ENCODE results near the gene TRIM34.
"Not testable (repeated sequence)": the region's sequence is repeated elsewhere in the genome, so short reads cannot be mapped to it uniquely, and the experiment has no call there.

The TRIM34 gene

GRCh38 chr11:5621580-5621979 lies 3.2 kb upstream of the TRIM34 start:
- DNase-seq: no peak

DNA sequence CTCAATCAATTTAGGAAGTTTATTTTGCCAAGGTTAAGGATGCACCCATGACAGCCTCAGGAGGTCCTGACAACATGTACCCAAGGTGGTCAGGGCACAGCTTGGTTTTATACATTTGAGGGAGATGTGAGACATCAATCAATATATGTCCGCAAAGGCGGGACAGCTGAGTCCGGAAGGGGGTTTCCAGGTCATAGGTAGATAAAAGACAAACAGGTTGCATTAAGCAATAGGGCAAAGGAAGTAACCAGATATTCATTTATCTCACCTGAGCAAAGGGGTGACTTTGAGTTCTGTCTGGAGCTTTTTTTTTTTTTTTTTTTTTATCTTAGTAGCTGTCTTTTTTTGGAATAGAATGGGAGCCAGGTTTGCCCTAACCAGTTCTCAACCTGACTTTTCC lies 2.0 kb upstream of the TRIM34 start:
- DNase-seq: no peak

- no peak for DNase-seq
Measured at GRCh38 chr11:5625281-5625680, 480 bp downstream of the TRIM34 start.

DNA sequence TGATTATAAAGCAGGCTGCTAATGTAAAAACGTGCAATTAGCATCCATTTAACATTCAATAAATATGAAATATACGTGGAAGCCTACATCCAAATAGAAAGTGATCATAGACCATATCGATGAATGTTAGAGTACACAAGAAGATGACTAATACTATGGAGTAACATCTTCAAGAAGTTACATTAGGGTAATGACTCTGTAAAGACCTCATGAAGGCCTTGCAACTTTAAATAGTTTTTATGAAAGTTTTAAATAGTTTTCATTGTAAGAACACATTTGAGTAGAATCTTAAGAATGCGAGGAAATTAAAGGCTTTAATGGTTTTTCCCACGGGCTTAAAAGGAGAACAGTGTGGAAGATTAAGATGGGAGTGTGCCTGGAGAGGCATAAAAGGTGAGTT lies 1.4 kb downstream of the TRIM34 start:
- DNase-seq: no peak

GRCh38 chr11:5631417-5631816 lies 6.6 kb downstream of the TRIM34 start:
- DNase-seq: no peak

GRCh38 chr11:5631969-5632635 lies 7.3 kb downstream of the TRIM34 start:
- no peak for DNase-seq

DNA sequence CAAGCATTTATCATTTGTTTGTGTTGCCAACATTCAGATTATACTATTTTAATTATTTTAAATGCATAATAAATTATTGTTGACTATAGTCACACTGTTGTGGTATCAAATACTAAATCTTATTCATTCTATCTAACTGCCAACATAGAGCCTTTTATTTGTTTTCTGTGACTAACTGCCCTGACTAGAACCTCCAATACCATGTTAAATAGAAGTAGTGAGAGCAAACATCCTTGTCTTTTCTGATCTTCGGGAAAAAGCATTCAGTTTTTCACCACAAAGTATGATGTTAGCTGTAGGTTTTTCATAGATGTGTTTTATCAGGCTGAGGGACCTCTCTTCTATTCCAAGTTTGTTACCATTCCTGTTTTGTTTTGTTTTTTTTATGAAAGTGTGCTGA lies 15.2 kb downstream of the TRIM34 start:
- DNase-seq: no peak

- no peak for DNase-seq
Measured at GRCh38 chr11:5643585-5643984, 18.8 kb downstream of the TRIM34 start.

DNA sequence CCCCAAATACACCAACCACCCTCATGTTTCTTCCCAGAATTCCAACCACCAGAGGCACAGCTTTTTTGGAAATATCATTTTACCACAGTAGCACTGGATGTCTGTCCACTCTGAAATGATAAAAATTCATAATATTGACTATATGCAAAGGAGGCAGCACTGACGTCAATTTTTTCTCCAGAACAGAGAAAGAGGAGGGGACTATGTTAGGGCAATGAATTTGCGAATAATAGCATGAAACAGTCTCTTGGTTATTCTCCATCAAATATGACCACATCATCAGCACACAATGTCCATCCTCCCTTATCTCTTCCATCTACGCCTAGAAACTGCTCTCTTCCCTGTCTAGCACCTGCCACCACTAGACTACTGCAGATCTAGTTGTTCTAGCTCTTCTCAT lies 21.3 kb downstream of the TRIM34 start:
- DNase-seq: no peak

DNA sequence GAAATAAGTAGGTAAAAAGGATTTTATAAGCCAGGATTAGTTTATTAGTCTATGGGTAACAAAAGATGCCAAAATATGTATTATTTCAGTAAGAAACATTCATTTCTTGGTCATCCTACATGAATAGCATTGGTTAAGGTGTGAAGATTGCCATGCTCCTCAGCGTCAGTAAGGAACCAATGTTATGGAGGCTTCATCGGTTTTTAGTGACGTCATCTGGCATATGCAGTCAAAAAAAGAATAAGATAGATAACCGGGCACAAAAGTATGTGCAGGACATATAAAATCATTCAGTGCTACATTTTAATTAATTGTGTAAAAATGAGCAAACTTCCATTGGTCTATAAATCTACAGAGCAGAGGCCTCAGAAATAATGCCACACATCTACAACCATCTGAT lies 30.7 kb downstream of the TRIM34 start:
- DNase-seq: no peak

DNA sequence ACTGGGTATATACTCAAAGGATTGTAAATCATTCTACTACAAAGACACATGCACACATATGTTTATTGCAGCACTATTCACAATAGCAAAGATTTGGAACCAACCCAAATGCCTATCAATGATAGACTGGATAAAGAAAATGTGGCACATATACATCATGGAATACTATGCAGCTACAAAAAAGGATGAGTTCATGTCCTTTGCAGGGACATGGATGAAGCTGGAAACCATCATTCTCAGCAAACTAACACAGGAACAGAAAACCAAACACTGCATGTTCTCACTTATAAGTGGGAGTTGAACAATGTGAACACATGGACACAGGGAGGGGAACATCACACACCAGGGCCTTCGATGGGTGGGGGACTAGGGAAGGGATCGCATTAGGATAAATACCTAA lies 32.2 kb downstream of the TRIM34 start:
- not testable (repeated sequence) for DNase-seq

DNA sequence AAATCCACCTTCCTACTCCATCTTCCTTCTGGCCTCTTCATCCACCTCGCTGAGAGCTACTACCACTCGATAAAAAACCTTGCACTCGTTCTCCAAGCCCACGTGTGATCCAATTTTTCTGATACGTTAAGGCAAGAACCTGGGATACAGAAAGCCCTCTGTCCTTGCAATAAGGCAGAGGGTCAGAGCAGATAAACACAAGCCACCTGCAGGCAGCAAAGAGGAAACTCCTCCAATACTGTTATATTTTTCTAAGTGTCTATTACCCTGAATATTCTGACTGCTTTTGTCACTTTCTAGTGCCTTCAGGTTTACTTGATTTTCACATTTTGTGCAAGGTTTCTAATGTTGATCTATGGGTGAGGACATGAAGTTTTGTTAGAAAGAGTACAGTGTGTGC lies 33.5 kb downstream of the TRIM34 start:
- no peak for DNase-seq

DNA sequence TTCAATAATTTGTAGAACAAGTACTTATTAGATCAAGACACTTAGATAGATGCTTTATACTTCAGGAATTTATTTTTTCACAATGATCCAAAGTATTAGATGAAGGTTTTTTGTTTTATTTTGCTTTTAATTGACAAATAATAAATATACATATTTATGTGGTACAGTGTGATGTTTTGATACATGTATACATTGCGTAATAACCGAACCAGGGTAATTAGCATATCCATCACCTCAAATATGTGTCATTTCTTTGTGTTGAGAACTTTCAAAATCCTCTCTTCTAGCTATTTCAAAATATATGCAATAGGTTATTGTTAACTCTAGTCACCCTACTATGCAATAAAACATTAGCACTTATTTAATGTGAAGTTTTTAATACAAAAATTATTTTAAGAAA lies 38.7 kb downstream of the TRIM34 start:
- no peak for DNase-seq

DNA sequence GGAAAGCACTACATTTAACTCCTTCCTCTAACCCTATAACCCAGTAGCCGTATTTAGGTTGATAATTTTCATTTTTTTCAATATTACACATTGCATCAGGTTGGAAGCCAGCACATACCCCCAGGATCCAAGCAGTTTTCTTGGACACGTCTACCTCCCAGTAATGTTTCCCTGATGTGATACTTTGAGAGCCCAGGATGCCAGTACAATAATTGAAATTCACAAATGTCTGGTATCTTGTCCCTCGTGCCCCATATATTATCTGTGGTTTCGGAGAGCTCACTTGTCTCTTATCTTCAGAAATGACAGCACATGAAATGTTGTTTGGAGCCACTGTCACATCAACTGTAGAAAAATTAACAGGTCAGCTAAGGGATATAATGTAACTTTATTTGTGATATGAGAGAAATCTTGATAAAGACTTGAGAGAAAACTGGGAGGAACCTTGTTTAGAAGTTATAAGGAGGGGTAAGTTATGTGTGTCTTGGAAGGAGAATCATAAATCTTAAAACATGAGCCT lies 40.3 kb downstream of the TRIM34 start:
- DNase-seq: no peak

- no peak for DNase-seq
Measured at GRCh38 chr11:5665746-5666401, 41.1 kb downstream of the TRIM34 start.

GRCh38 chr11:5666402-5666793 lies 41.6 kb downstream of the TRIM34 start:
- no peak for DNase-seq

- DNase-seq: no peak
Measured at GRCh38 chr11:5671831-5672230, 47.0 kb downstream of the TRIM34 start.

DNA sequence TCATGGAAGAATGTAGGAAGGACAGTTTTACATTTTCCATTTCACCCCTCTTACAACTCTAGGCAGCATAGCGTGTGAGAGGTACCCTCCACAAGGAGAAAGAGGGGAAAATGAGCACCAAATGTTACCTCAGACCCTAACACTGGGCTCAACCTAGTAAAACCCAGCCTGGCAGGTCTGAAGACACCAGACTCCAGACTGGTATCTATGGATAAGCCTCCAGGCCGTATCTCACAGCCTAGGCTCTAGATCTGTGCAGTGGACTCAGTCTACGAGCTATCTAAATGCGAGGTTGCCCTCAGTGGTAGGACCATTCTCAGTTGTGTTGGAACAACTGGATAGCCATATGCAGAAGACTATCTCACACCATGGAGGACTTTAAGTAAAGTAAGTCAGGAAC lies 49.6 kb downstream of the TRIM34 start:
- no peak for DNase-seq

- DNase-seq: no peak
Measured at GRCh38 chr11:5679811-5680210, 55.0 kb downstream of the TRIM34 start.

DNA sequence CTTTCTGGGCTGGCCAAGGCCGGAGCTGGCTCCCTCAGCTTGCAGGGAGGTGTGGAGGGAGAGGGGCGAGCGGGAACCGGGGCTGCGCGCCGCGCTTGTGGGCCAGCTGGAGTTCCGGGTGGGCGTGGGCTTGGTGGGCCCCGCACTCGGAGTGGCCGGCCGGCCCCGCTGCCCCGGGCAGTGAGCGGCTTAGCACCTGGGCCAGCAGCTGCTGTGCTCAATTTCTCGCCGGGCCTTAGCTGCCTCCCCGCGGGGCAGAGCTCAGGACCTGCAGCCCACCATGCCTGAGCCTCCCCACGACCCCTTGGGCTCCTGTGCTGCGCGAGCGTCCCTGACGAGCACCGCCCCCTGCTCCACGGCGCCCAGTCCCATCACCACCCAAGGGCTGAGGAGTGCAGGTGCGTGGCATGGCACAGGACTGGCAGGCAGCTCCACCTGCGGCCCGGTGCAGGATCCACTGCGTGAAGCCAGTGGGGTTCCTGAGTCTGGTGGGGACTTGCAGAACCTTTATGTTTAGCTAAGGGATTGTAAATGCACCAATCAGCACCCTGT lies 58.2 kb downstream of the TRIM34 start:
- not testable (repeated sequence) for DNase-seq

DNA sequence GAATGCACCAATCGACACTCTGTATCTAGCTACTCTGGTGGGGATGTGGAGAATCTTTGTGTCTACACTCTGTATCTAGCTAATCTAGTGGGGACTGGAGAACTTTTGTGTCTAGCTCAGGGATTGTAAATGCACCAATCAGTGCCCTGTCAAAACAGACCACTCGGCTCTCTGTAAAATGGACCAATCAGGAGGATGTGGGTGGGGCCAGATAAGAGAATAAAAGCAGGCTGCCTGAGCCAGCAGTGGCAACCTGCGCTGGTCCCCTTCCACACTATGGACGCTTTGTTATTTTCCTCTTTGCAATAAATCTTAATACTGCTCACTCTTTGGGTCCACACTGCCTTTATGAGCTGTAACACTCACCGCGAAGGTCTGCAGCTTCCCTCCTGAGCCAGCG lies 58.8 kb downstream of the TRIM34 start:
- DNase-seq: peak; percentile 47 to 62

- no peak for DNase-seq
Measured at GRCh38 chr11:5684036-5684645, 59.3 kb downstream of the TRIM34 start.

- DNase-seq: peak; percentile 83 to 84
Measured at GRCh38 chr11:5684646-5685362, 60.0 kb downstream of the TRIM34 start, which contains the start of gene TRIM5. TRIM5 (minus strand) TSS chr11:5685074; CDS start chr11:5680177, 4,897 bp downstream.

All from activated T-cell treated with anti-CD3 and anti-CD28 coated beads, Interleukin-2, amount 50 U/mL, for 48 hours (primary cell).